GM12864 (cell line): ENCODE data around the gene MRPS27.

Source experiments
- DNase-seq: peaks from one replicate; pipeline ENCODE4 v3.0.0-alpha.2; 2011; ENCODE audit warnings: low read depth
- H3K4me3 ChIP-seq: 2 replicates; pipeline ENCODE4 v1.5.1; 2011; ENCODE audit warnings: mild to moderate bottlenecking, low read depth, low read length, control low read depth
- CTCF ChIP-seq: IDR thresholded peaks from 2 replicates; pipeline ENCODE4 v1.5.1; 2011; ENCODE audit warnings: low read depth, mild to moderate bottlenecking, moderate library complexity, low read length, control low read depth, inconsistent platforms; ENCODE audit errors: missing control alignments

Gene MRPS27

GRCh38 chr5:72203251-72203845 is 116.7 kb downstream of the MRPS27 start:
- no peak for TF ChIP-seq CTCF
- no peak overlapping the region for H3K4me3 ChIP-seq
- no peak for DNase-seq

- DNase-seq, result no peak
- no peak overlapping the region for H3K4me3 ChIP-seq
- no peak for TF ChIP-seq CTCF
These were observed 117.7 kb downstream of the MRPS27 start for GRCh38 chr5:72202331-72202825.

- H3K4me3 ChIP-seq, result no peak overlapping the region
- TF ChIP-seq CTCF, result no peak
- no peak for DNase-seq
These were observed 120.4 kb downstream of the MRPS27 start for GRCh38 chr5:72199681-72200080.

GRCh38 chr5:72197393-72197792 is 122.6 kb downstream of the MRPS27 start:
- no peak for TF ChIP-seq CTCF
- no peak overlapping the region for H3K4me3 ChIP-seq
- no peak for DNase-seq

GRCh38 chr5:72195581-72195980 is 124.5 kb downstream of the MRPS27 start:
- no peak for TF ChIP-seq CTCF
- peak overlapping the region; percentile 1 for H3K4me3 ChIP-seq
- DNase-seq, result no peak

GRCh38 chr5:72194846-72195245 is 125.2 kb downstream of the MRPS27 start:
- no peak overlapping the region for H3K4me3 ChIP-seq
- no peak for TF ChIP-seq CTCF

GRCh38 chr5:72191404-72191803 is 128.6 kb downstream of the MRPS27 start:
- no peak for DNase-seq
- no peak for TF ChIP-seq CTCF
- no peak overlapping the region for H3K4me3 ChIP-seq

More at GRCh38 chr5:72194846-72195245, 125.2 kb downstream of the MRPS27 start:
- peak; percentile 81 for DNase-seq
